H1 (cell line): ENCODE results near the gene PCDHA5. TPM values are rescaled to one million over a fixed set of nuclear protein-coding genes. Genes with fewer than 3 reads are reported as not detected.
"Not testable (repeated sequence)": the region's sequence is repeated elsewhere in the genome, so short reads cannot be mapped to it uniquely, and the experiment has no call there.

Source experiments
- CTCF ChIA-PET: fragments of 300-600 bp; sonication (Branson Sonifier 250); formaldehyde crosslinking; loops from one replicate; lab custom pipeline; 2021; ENCODE audit not compliant: partially characterized antibody; lab: Charles Lee
- POLR2A ChIA-PET: fragments of 300-600 bp; sonication (Branson Sonifier 250); formaldehyde crosslinking; loops from one replicate; lab custom pipeline; 2021; ENCODE audit warnings: inconsistent platforms; ENCODE audit not compliant: partially characterized antibody; lab: Charles Lee
- DNase-seq, 2 experiments: peaks; one replicate each; pipeline versions ENCODE4 v3.0.0 to v3.0.0-alpha.2; 2010 to 2022; ENCODE audit warnings: low spot score in 2 of 2, low read depth in 1 of 2, mixed read lengths in 1 of 2
- FAIRE-seq: peaks from 2 replicates; lab custom pipeline; 2011; peaks lifted over from hg19 to GRCh38; lab: Jason Lieb, UNC
- H2AFZ ChIP-seq: 2 replicates; pipeline ENCODE4 v1.8.1; 2012; ENCODE audit warnings: low read length, inconsistent platforms
- H2AK5ac ChIP-seq: 2 replicates; pipeline ENCODE4 v1.6.1; 2013; ENCODE audit warnings: low read depth, low read length
- H2BK120ac ChIP-seq: replicated peaks from 2 replicates; pipeline ENCODE3; 2013; ENCODE audit warnings: low read depth, low read length, inconsistent platforms
- H2BK12ac ChIP-seq: 2 replicates; pipeline ENCODE4 v1.6.1; 2013; ENCODE audit warnings: low read depth, low read length
- H2BK15ac ChIP-seq: 2 replicates; pipeline ENCODE4 v1.6.1; 2013; ENCODE audit warnings: low read length
- H2BK20ac ChIP-seq: 2 replicates; pipeline ENCODE4 v1.6.1; 2013; ENCODE audit warnings: low read length
- H2BK5ac ChIP-seq: 2 replicates; pipeline ENCODE4 v1.6.1; 2013; ENCODE audit warnings: low read depth, low read length
- H3K14ac ChIP-seq: 2 replicates; pipeline ENCODE4 v1.6.1; 2013; ENCODE audit warnings: inconsistent platforms; ENCODE audit not compliant: insufficient read length
- H3K18ac ChIP-seq: 2 replicates; pipeline ENCODE4 v1.6.1; 2013; ENCODE audit warnings: low read length; ENCODE audit errors: extremely low read depth
- H3K23ac ChIP-seq: 2 replicates; pipeline ENCODE4 v1.6.1; 2013; ENCODE audit warnings: inconsistent platforms; ENCODE audit not compliant: insufficient read length
- H3K23me2 ChIP-seq: 2 replicates; pipeline ENCODE4 v1.6.1; 2013; ENCODE audit warnings: low read depth, low read length
- H3K27ac ChIP-seq: 2 replicates; pipeline ENCODE4 v1.6.1; 2011; ENCODE audit warnings: low read depth, low read length, inconsistent platforms
- H3K27me3 ChIP-seq, 4 experiments: replicated peaks in 1 of 4; 1 replicate in 1 of 4; 2 replicates in 3 of 4; pipeline versions ENCODE4 v1.6.1 to v1.8.1; 2011 to 2013; ENCODE audit warnings: low read length in 3 of 4, mild to moderate bottlenecking in 3 of 4, inconsistent platforms in 2 of 4, mixed read lengths in 2 of 4, moderate library complexity in 1 of 4; ENCODE audit not compliant: control insufficient read depth in 3 of 4, insufficient read depth in 3 of 4; ENCODE audit errors: extremely low read depth in 1 of 4
- H3K36me3 ChIP-seq, 4 experiments: 2 replicates each; pipeline versions ENCODE4 v1.6.1 to v1.8.1; 2011 to 2013; ENCODE audit warnings: mild to moderate bottlenecking in 4 of 4, low read length in 3 of 4, moderate library complexity in 2 of 4, control low read depth in 1 of 4, inconsistent platforms in 1 of 4; ENCODE audit not compliant: insufficient read depth in 4 of 4, control insufficient read depth in 2 of 4
- H3K4ac ChIP-seq: replicated peaks from 2 replicates; pipeline ENCODE3; 2013; ENCODE audit warnings: low read length, low read depth, mixed read lengths, inconsistent platforms; ENCODE audit not compliant: insufficient read length
- H3K4me1 ChIP-seq, 4 experiments: replicated peaks in 1 of 4; 1 replicate in 1 of 4; 2 replicates in 3 of 4; pipeline versions ENCODE4 v1.6.1 to v1.8.1; 2011 to 2013; ENCODE audit warnings: low read length in 3 of 4, inconsistent platforms in 2 of 4, mixed read lengths in 1 of 4; ENCODE audit not compliant: insufficient read depth in 4 of 4, control insufficient read depth in 3 of 4
- H3K4me2 ChIP-seq, 2 experiments: 2 replicates each; pipeline versions ENCODE4 v1.6.1 to v1.8.1; 2011 to 2013; ENCODE audit warnings: low read depth in 2 of 2, low read length in 2 of 2, control low read depth in 1 of 2, inconsistent platforms in 1 of 2, mild to moderate bottlenecking in 1 of 2; ENCODE audit not compliant: insufficient read depth in 1 of 2
- H3K4me3 ChIP-seq, 4 experiments: fragments of 200-600, 300-600 bp in 1 of 4; sonication (generic), shearing (Covaris generic), sonication (Bioruptor Twin) in 1 of 4; 2 replicates each; pipeline versions ENCODE4 v1.5.1 to v1.8.1; 2011 to 2016; ENCODE audit warnings: low read length in 4 of 4, low read depth in 3 of 4, control low read depth in 2 of 4, inconsistent platforms in 2 of 4, mild to moderate bottlenecking in 2 of 4, mixed read lengths in 1 of 4, moderate library complexity in 1 of 4; ENCODE audit not compliant: insufficient read depth in 2 of 4; ENCODE audit errors: extremely low read depth in 1 of 4
- H3K56ac ChIP-seq: replicated peaks from 2 replicates; pipeline ENCODE3; 2013; ENCODE audit warnings: low read depth, mild to moderate bottlenecking, mixed read lengths, low read length, inconsistent platforms; ENCODE audit not compliant: insufficient read length
- H3K79me1 ChIP-seq: 2 replicates; pipeline ENCODE4 v1.6.1; 2013; ENCODE audit warnings: low read depth, low read length, control low read depth
- H3K79me2 ChIP-seq, 2 experiments: 2 replicates each; pipeline versions ENCODE4 v1.6.1 to v1.8.1; 2012 to 2013; ENCODE audit warnings: low read length in 2 of 2, mild to moderate bottlenecking in 2 of 2, inconsistent platforms in 1 of 2; ENCODE audit not compliant: insufficient read depth in 2 of 2, control insufficient read depth in 1 of 2
- H3K9ac ChIP-seq, 4 experiments: replicated peaks in 1 of 4; 1 replicate in 1 of 4; 2 replicates in 3 of 4; pipeline versions ENCODE4 v1.6.1 to v1.8.1; 2011 to 2013; ENCODE audit warnings: low read depth in 3 of 4, low read length in 3 of 4, control low read depth in 2 of 4, mild to moderate bottlenecking in 2 of 4, moderate library complexity in 2 of 4, inconsistent platforms in 1 of 4; ENCODE audit errors: extremely low read depth in 1 of 4
- H3K9me3 ChIP-seq, 2 experiments: 2 replicates each; pipeline versions ENCODE4 v1.6.1 to v1.8.1; 2012 to 2013; ENCODE audit warnings: mild to moderate bottlenecking in 2 of 2, moderate library complexity in 2 of 2, control low read depth in 1 of 2, inconsistent platforms in 1 of 2, low read depth in 1 of 2, low read length in 1 of 2, mixed read lengths in 1 of 2; ENCODE audit not compliant: insufficient read depth in 2 of 2
- H4K20me1 ChIP-seq, 2 experiments: replicated peaks in 1 of 2; 2 replicates each; pipeline versions ENCODE3 to v1.8.1; 2011 to 2013; ENCODE audit warnings: inconsistent platforms in 2 of 2, low read length in 2 of 2, mild to moderate bottlenecking in 1 of 2; ENCODE audit not compliant: insufficient read depth in 2 of 2, control insufficient read depth in 1 of 2
- H4K5ac ChIP-seq: 2 replicates; pipeline ENCODE4 v1.6.1; 2013; ENCODE audit warnings: low read length, low read depth, mixed read lengths, inconsistent platforms; ENCODE audit not compliant: insufficient read length
- H4K8ac ChIP-seq: 2 replicates; pipeline ENCODE4 v1.8.0; 2013; ENCODE audit warnings: mild to moderate bottlenecking, moderate library complexity, low read length, inconsistent platforms; ENCODE audit not compliant: insufficient read depth; ENCODE audit errors: extremely low read depth
- H4K91ac ChIP-seq: replicated peaks from 2 replicates; pipeline ENCODE3; 2013; ENCODE audit warnings: low read length, mixed read lengths, inconsistent platforms; ENCODE audit not compliant: insufficient read length
- EP300 ChIP-seq, 2 experiments: IDR thresholded peaks; 1 replicate in 1 of 2; 2 replicates in 1 of 2; pipeline ENCODE4 v1.6.1; 2011 to 2012; ENCODE audit warnings: low read depth in 2 of 2, low read length in 2 of 2, mild to moderate bottlenecking in 2 of 2, borderline replicate concordance in 1 of 2, inconsistent platforms in 1 of 2, moderate library complexity in 1 of 2
- HDAC2 ChIP-seq, 2 experiments: fragments of 300-600 bp in 1 of 2; sonication (generic) in 1 of 2; IDR thresholded peaks; 2 replicates each; pipeline ENCODE4 v1.6.1; 2011 to 2012; ENCODE audit warnings: low read depth in 2 of 2, low read length in 2 of 2, mild to moderate bottlenecking in 2 of 2, moderate library complexity in 2 of 2, borderline replicate concordance in 1 of 2, inconsistent platforms in 1 of 2
- KDM4A ChIP-seq: IDR thresholded peaks from one replicate; pipeline ENCODE4 v1.7.1; 2012; ENCODE audit warnings: low read depth, mild to moderate bottlenecking, moderate library complexity, low read length, inconsistent platforms; ENCODE audit not compliant: severe bottlenecking
- RFX5 ChIP-seq: IDR thresholded peaks from 2 replicates; pipeline ENCODE4 v1.6.1; 2011; ENCODE audit warnings: low read depth, low read length, improper control_type of control experiment, borderline replicate concordance
- SRF ChIP-seq: IDR thresholded peaks from 2 replicates; pipeline ENCODE4 v1.6.1; 2011; ENCODE audit warnings: mild to moderate bottlenecking, low read depth, low read length, moderate library complexity
- TAF7 ChIP-seq: optimal IDR thresholded peaks from 2 replicates; pipeline ENCODE3; 2011; ENCODE audit warnings: low read depth, mild to moderate bottlenecking, inconsistent platforms, low read length, moderate library complexity, borderline replicate concordance
- WGBS, 2 experiments: shearing (Covaris generic) in 1 of 2; methylation state at CpG; one replicate each; pipeline versions ENCODE4 v1.1.6 to v1.1.7; 2013 to 2015; ENCODE audit warnings: low lambda C conversion rate in 2 of 2, mixed read lengths in 2 of 2, inconsistent platforms in 1 of 2, low coverage in 1 of 2, missing lambda C conversion rate in 1 of 2; ENCODE audit not compliant: insufficient replicate concordance in 2 of 2, insufficient coverage in 1 of 2, insufficient read length in 1 of 2; ENCODE audit errors: extremely low coverage in 1 of 2, missing lambda C conversion rate in 1 of 2; 5-methylcytosine and 5-hydroxymethylcytosine counted together
- polyA plus RNA-seq, 7 experiments: library from polyadenylated mRNA; depleted of rRNA in 3 of 7; stranded (reverse) in 5 of 7; unstranded in 2 of 7; fragments of >200 nt in 5 of 7; fragments of 200-250 nt in 2 of 7; gene quantifications; 1 replicate in 5 of 7; 2 replicates in 1 of 7; 4 replicates in 1 of 7; pipeline versions ENCODE4 v1.2.1 to v1.2.3, GENCODE V29; 2011 to 2013; ENCODE audit warnings: missing spikeins in 2 of 7, mixed read lengths in 2 of 7
- total RNA-seq: library from RNA; stranded (reverse); fragmentation: NEBNext Ultra II Directional; extraction: Animal tissue kit (Norgen Biotek cat#: 25700); gene quantifications from 2 replicates; pipeline ENCODE4 v1.2.1, GENCODE V29; 2021

PCDHA5 gene
- total and polyA plus RNA-seq, 2 of the 8 experiments (the other 6 are each of a cell fraction or from before 2014, with no cell fraction given): 0.33 to 0.76 TPM

GRCh38 chr5:140801494-140801841, 19.9 kb upstream of the PCDHA5 start (continued):
- TF ChIP-seq KDM4A: no peak
- TF ChIP-seq RFX5: no peak
- TF ChIP-seq HDAC2 (IDR thresholded peaks at IDR 0.05; ENCODE audit: borderline replicate concordance in 1 of 2, low read depth in 2 of 2, low read length in 2 of 2): no peak
- TF ChIP-seq EP300 (IDR thresholded peaks at IDR 0.05; ENCODE audit: borderline replicate concordance in 1 of 2, low read depth in 2 of 2, low read length in 2 of 2): no peak
- TF ChIP-seq SRF: no peak
- no peak for TF ChIP-seq TAF7

- H2BK12ac ChIP-seq, H3K4me1 ChIP-seq, H3K4me2 ChIP-seq, H3K56ac ChIP-seq, H3K23me2 ChIP-seq, POLR2A ChIA-PET, H3K79me2 ChIP-seq, FAIRE-seq, H4K5ac ChIP-seq, H3K4me3 ChIP-seq, DNase-seq, H4K20me1 ChIP-seq, H2BK120ac ChIP-seq, H3K27ac ChIP-seq, H3K18ac ChIP-seq, H2BK5ac ChIP-seq, H4K8ac ChIP-seq, H3K79me1 ChIP-seq, H3K9ac ChIP-seq, H4K91ac ChIP-seq, H2AK5ac ChIP-seq, H3K14ac ChIP-seq, H2BK15ac ChIP-seq, H3K4ac ChIP-seq, H2AFZ ChIP-seq, H2BK20ac ChIP-seq, H3K23ac ChIP-seq, H3K27me3 ChIP-seq: not testable (repeated sequence)
- Histone ChIP-seq H3K36me3 (peaks cover 0 to 16% (median 0%) of the 10 kb centered on the region in 4 experiments; a peak in 3 of 8 replicates), H3K9me3 (peaks cover 0 to 21% of the 10 kb centered on the region in 2 experiments; a peak in 2 of 4 replicates)
- CTCF ChIA-PET: interaction anchor here (0.8 to 1.6 kb wide), 4 partner anchors 10 to 73 kb away, joined by 3 to 4 read pairs (median 3); no protein-coding TSS in a partner anchor
- WGBS, 2 experiments: 98% methylated on average over 38 of the region's 45 CpGs; no CpG with 5 or more reads in 1 of the 2 experiments
Observed at GRCh38 chr5:140802381-140802780, 19.0 kb upstream of the PCDHA5 start.
